Measurements from ENCODE around the gene LTBR.

The LTBR gene

GRCh38 chr12:6341417-6342139, 42.4 kb upstream of the LTBR start, which contains the start of gene TNFRSF1A:
Gene TNFRSF1A (minus strand): TSS chr12:6342076. CDS start chr12:6341814, 262 bp downstream.
- Histone ChIP-seq H3K4me1 (ENCODE audit: control insufficient read depth, insufficient read depth, low read length) (peaks cover 19% of the 10 kb centered on the region), H3K9me3 (ENCODE audit: control insufficient read depth, insufficient read depth, low read depth, low read length) (no peaks in the 10 kb centered on the region), H3K36me3 (ENCODE audit: control insufficient read depth in 2 of 2, insufficient read depth in 1 of 2, low read length in 2 of 2) (peaks cover 0 to 6% of the 10 kb centered on the region in 2 experiments; a peak in 1 of 3 replicates), H3K27ac (ENCODE audit: extremely low read depth, low read depth, low read length) (peak within 1 kb of the TSS; percentile 84), H3K4me3 (ENCODE audit: low read depth, low read length) (peak within 1 kb of the TSS; percentile 71)
- ChIA-PET CTCF (interaction anchor here (0.7 to 2.3 kb wide), 5 partner anchors 15 to 82 kb away, joined by 3 to 7 read pairs (median 5); no protein-coding TSS in a partner anchor), POLR2A (interaction anchor here (0.7 to 2.7 kb wide), 10 partner anchors 12 to 193 kb away, joined by 3 to 9 read pairs (median 4); partner anchors contain the start of genes GAPDH, MRPL51 and VAMP1)
- TF ChIP-seq, protein P1, sequence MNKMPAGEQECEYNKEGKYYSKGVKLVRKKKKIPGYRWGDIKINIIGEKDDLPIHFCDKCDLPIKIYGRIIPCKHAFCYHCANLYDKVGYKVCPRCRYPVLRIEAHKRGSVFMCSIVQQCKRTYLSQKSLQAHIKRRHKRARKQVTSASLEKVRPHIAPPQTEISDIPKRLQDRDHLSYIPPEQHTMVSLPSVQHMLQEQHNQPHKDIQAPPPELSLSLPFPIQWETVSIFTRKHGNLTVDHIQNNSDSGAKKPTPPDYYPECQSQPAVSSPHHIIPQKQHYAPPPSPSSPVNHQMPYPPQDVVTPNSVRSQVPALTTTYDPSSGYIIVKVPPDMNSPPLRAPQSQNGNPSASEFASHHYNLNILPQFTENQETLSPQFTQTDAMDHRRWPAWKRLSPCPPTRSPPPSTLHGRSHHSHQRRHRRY (tag by site-specific recombination; IDR thresholded peaks at IDR 0.05), result no peak
- no peak for TF ChIP-seq BCL11A (tag by site-specific recombination; IDR thresholded peaks at IDR 0.05; ENCODE audit: low read depth)
- TF ChIP-seq ZNF138 (tag by site-specific recombination; IDR thresholded peaks at IDR 0.05; ENCODE audit: borderline replicate concordance), result no peak
- peak; percentile 98 for TF ChIP-seq ZNF341 (tag by site-specific recombination; IDR thresholded peaks at IDR 0.05; ENCODE audit: low read depth)
- TF ChIP-seq SALL2 (tag by site-specific recombination; IDR thresholded peaks at IDR 0.05; ENCODE audit: borderline replicate concordance), result no peak
- TF ChIP-seq ZNF280D (tag by site-specific recombination; IDR thresholded peaks at IDR 0.05), result no peak
- TF ChIP-seq MYNN (tag by site-specific recombination; IDR thresholded peaks at IDR 0.05; ENCODE audit: borderline replicate concordance), result no peak; the same call in 1 of the 2 replicates
- no peak for TF ChIP-seq ZNF37A (tag by site-specific recombination; IDR thresholded peaks at IDR 0.05)
- no peak for TF ChIP-seq ZBTB1 (tag by site-specific recombination; IDR thresholded peaks at IDR 0.05)
- TF ChIP-seq, protein P2, sequence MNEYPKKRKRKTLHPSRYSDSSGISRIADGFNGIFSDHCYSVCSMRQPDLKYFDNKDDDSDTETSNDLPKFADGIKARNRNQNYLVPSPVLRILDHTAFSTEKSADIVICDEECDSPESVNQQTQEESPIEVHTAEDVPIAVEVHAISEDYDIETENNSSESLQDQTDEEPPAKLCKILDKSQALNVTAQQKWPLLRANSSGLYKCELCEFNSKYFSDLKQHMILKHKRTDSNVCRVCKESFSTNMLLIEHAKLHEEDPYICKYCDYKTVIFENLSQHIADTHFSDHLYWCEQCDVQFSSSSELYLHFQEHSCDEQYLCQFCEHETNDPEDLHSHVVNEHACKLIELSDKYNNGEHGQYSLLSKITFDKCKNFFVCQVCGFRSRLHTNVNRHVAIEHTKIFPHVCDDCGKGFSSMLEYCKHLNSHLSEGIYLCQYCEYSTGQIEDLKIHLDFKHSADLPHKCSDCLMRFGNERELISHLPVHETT (tag by site-specific recombination; IDR thresholded peaks at IDR 0.05), result no peak
- peak; percentile 3; the same call in 1 of the 2 replicates for TF ChIP-seq GLIS1 (tag by site-specific recombination; IDR thresholded peaks at IDR 0.05)
- 0 out of 2 replicates have a peak, but pooled peaks have one; percentile 30 for TF ChIP-seq ZFP69B (tag by site-specific recombination; IDR thresholded peaks at IDR 0.05)
- TF ChIP-seq ZNF266 (tag by site-specific recombination; IDR thresholded peaks at IDR 0.05; ENCODE audit: low read depth), result no peak
- peak; percentile 42; the same call in 1 of the 2 replicates for TF ChIP-seq ZBTB10 (tag by site-specific recombination; IDR thresholded peaks at IDR 0.05)
- peak; percentile 68 for TF ChIP-seq PATZ1 (tag by site-specific recombination; IDR thresholded peaks at IDR 0.05)
- TF ChIP-seq IKZF3 (tag by site-specific recombination; IDR thresholded peaks at IDR 0.05), result peak; percentile 41; the same call in 1 of the 2 replicates
- TF ChIP-seq SP2 (tag by site-specific recombination; IDR thresholded peaks at IDR 0.05), result peak; percentile 80
- no peak for TF ChIP-seq ZNF394 (tag by site-specific recombination; IDR thresholded peaks at IDR 0.05; ENCODE audit: borderline replicate concordance)
- TF ChIP-seq, protein P3, sequence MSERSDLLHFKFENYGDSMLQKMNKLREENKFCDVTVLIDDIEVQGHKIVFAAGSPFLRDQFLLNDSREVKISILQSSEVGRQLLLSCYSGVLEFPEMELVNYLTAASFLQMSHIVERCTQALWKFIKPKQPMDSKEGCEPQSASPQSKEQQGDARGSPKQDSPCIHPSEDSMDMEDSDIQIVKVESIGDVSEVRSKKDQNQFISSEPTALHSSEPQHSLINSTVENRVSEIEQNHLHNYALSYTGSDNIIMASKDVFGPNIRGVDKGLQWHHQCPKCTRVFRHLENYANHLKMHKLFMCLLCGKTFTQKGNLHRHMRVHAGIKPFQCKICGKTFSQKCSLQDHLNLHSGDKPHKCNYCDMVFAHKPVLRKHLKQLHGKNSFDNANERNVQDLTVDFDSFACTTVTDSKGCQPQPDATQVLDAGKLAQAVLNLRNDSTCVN (tag by site-specific recombination; optimal IDR thresholded peaks at IDR 0.05), result peak; percentile 4
- no peak for TF ChIP-seq HOXC10 (CRISPR knock-in tag; IDR thresholded peaks at IDR 0.05)
- TF ChIP-seq ZNF580 (tag by site-specific recombination; IDR thresholded peaks at IDR 0.05), result no peak
- TF ChIP-seq ZNF423 (tag by site-specific recombination; IDR thresholded peaks at IDR 0.05), result no peak
- TF ChIP-seq GLIS2 (tag by site-specific recombination; IDR thresholded peaks at IDR 0.05), result no peak; the same call in none of the 2 replicates
- TF ChIP-seq ZNF473 (tag by site-specific recombination; IDR thresholded peaks at IDR 0.05), result no peak
- peak; percentile 20; the same call in 1 of the 2 replicates for TF ChIP-seq BCL11B (tag by site-specific recombination; IDR thresholded peaks at IDR 0.05; ENCODE audit: low read depth)
